SU-DHL-6 (cell line): Measurements from ENCODE around the gene DCAF8.

Source experiments
- EZH2phosphoT487 ChIP-seq: fragments of 200-600 bp; sonication (generic), shearing (Covaris generic); conservative IDR thresholded peaks from 2 replicates; pipeline ENCODE4 v1.6.1; 2018; ENCODE audit warnings: mild to moderate bottlenecking, antibody characterized with exemption, low read length, moderate library complexity, mixed read lengths
- TF ChIP-seq, protein P1 (sequence below): fragments of 200-600 bp; sonication (generic); IDR thresholded peaks from one replicate; pipeline ENCODE4 v1.5.1; 2017; ENCODE audit warnings: antibody characterized with exemption, mild to moderate bottlenecking, low read length, moderate library complexity; ENCODE audit not compliant: insufficient read depth, poor library complexity, severe bottlenecking

DNA sequence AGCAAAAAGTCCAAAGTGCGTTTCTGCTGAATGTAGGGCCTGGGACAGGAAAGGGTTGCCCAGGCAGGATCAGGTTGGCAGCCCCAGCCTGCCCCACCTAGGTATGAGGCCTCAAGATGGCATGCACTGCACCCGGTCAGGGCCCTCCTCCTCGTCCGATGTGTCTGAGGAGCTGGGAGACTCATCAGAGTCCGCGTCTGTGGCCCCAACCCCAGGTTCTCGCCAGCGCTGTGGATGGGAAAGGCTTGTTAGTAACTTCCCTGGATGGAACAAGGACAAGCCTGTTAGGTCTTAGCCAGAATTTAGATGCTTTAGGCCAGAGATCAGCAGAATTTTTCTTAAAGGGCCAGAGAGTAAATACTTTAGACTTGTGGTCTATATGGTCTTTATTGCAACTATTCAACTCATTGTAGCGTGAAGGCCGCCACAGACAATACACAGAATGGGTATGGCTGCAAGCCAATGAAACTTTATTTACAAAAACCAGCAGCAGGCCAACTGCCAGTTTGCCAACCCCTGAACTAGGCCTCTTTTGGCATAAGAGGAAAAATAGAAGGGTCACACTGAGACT, 44.8 kb downstream of the DCAF8 start:
- TF ChIP-seq EZH2phosphoT487 = no peak
- TF ChIP-seq, protein P1, sequence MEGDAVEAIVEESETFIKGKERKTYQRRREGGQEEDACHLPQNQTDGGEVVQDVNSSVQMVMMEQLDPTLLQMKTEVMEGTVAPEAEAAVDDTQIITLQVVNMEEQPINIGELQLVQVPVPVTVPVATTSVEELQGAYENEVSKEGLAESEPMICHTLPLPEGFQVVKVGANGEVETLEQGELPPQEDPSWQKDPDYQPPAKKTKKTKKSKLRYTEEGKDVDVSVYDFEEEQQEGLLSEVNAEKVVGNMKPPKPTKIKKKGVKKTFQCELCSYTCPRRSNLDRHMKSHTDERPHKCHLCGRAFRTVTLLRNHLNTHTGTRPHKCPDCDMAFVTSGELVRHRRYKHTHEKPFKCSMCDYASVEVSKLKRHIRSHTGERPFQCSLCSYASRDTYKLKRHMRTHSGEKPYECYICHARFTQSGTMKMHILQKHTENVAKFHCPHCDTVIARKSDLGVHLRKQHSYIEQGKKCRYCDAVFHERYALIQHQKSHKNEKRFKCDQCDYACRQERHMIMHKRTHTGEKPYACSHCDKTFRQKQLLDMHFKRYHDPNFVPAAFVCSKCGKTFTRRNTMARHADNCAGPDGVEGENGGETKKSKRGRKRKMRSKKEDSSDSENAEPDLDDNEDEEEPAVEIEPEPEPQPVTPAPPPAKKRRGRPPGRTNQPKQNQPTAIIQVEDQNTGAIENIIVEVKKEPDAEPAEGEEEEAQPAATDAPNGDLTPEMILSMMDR = no peak
